GM21529 (cell line): ENCODE data around the gene PTPN1.
"Not testable (repeated sequence)": the region's sequence is repeated elsewhere in the genome, so short reads cannot be mapped to it uniquely, and the experiment has no call there.

Experiments used
- ATAC-seq: cut with Tn5 transposase; IDR thresholded peaks from one replicate; pipeline ENCODE4 v1.9.1; 2021; ENCODE audit not compliant: unreplicated experiment

Gene PTPN1

GRCh38 chr20:50602432-50603088, 92.4 kb downstream of the PTPN1 start:
- no peak for ATAC-seq

- ATAC-seq = no peak
These were observed 94.3 kb downstream of the PTPN1 start for GRCh38 chr20:50604451-50604850.

- ATAC-seq = no peak
These were observed 95.0 kb downstream of the PTPN1 start for GRCh38 chr20:50605136-50605535.

- ATAC-seq = no peak
These were observed 97.3 kb downstream of the PTPN1 start for GRCh38 chr20:50607436-50607835.

- ATAC-seq = no peak
These were observed 97.9 kb downstream of the PTPN1 start for GRCh38 chr20:50607850-50608749.

GRCh38 chr20:50608750-50609104, 98.5 kb downstream of the PTPN1 start:
- ATAC-seq = no peak

GRCh38 chr20:50609438-50609989, 99.3 kb downstream of the PTPN1 start:
- ATAC-seq = no peak

GRCh38 chr20:50610212-50610718, 100.1 kb downstream of the PTPN1 start:
- ATAC-seq = no peak

GRCh38 chr20:50611128-50611810, 101.1 kb downstream of the PTPN1 start:
- ATAC-seq = no peak

GRCh38 chr20:50613438-50614169, 103.4 kb downstream of the PTPN1 start:
- ATAC-seq = no peak

- ATAC-seq = no peak
These were observed 105.2 kb downstream of the PTPN1 start for GRCh38 chr20:50615407-50615806.

- no peak for ATAC-seq
These were observed 106.8 kb downstream of the PTPN1 start for GRCh38 chr20:50617022-50617421.

- no peak for ATAC-seq
These were observed 108.4 kb downstream of the PTPN1 start for GRCh38 chr20:50618537-50618936.

GRCh38 chr20:50620459-50620858, 110.3 kb downstream of the PTPN1 start:
- not testable (repeated sequence) for ATAC-seq

GRCh38 chr20:50621068-50621665, 111.0 kb downstream of the PTPN1 start:
- no peak for ATAC-seq

GRCh38 chr20:50624351-50625016, 114.3 kb downstream of the PTPN1 start:
- ATAC-seq = no peak

GRCh38 chr20:50625986-50626677, 115.9 kb downstream of the PTPN1 start:
- ATAC-seq = no peak

GRCh38 chr20:50627747-50628146, 117.6 kb downstream of the PTPN1 start:
- ATAC-seq = no peak

GRCh38 chr20:50628332-50628731, 118.1 kb downstream of the PTPN1 start:
- no peak for ATAC-seq
